HG03064 (cell line): ENCODE measurements around the gene AP1S3.
"Not testable (repeated sequence)": the region's sequence is repeated elsewhere in the genome, so short reads cannot be mapped to it uniquely, and the experiment has no call there.

ENCODE experiments used
- ATAC-seq: cut with Tn5 transposase; IDR thresholded peaks from one replicate; pipeline ENCODE4 v1.9.1; 2021; ENCODE audit warnings: low read depth; ENCODE audit not compliant: unreplicated experiment

The AP1S3 gene

DNA sequence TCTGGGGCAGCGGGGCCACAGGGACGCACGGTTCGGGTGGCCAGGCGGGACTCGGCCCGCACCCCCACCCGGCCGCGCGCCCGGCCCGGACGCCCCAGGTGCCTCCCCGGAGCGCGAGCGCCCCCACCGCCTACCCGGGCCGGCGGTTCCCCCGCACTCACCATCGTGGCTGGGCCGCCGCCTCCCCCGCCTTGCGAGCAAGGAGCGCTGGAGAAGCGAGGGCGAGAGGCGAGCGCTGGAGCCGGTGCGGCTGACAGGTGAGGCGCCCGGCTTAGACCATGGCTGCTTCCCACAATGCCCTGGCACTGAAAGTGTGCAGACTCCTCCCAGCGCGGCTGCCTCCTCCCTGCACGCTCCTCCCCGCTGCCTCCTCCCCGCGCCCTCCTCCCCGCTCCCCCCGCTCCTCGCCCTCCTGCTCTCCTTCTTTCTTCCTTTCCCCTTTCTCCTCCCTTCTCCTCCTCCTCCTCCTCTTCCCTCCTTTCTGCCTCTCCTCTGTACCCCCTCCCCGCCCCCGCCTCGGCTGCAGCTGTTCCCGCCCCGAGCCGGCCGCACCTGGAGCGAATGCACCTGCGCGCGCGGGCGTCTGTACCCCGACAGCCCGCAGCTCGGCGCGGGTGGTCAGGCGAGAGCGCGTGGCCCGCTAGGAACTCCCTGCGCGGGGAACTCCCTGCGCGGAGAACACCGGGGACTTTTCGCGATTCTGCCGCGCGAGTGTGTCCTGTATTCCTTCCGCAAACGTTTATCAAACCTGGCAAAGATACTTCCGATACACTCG, at the start of gene AP1S3:
TSS of gene AP1S3 (minus strand) at position 296 of the 775 bp plus-strand sequence. CDS start at position 164, 132 bp downstream.
- ATAC-seq: peak; percentile 68

DNA sequence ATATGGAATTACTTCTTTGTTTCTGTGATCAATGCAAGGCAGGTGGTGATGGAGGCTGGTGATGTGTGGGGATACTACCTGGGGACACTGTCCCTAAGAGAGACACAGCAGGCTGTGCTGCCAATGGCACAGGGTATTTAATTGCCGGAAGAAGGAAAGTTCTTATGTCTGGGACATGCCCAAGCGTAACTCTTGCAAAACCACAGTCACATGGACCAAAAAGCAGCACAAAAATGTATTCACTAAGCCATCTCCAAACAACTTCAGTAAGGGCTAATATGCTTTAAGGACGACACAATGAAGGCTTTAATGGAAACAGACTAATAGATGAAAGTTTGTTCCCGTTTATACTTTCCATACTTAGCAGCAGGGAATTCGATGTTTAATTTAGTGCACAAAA, 49.7 kb upstream of the AP1S3 start:
- no peak for ATAC-seq

DNA sequence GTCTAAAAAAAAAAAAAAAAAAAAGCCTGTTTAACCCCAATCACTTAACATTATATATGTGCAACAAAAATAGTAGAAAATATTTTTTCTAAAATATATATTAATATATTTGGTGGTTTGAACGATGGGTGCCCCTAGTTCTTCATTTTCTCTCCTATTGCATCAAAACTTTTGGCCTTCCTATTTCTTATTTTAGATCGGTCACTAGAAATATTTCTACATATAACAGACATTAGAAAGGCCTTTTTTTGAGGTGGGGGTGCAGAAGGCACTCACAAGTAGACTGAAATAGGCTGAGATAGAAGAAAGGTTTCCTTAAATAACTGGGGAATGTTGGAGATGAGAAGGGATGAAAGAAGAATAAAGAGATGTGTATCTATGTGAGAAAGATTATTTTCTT, 49.3 kb upstream of the AP1S3 start:
- ATAC-seq: no peak

- ATAC-seq: peak; percentile 64
Observed at GRCh38 chr2:223884399-223884798, 47.0 kb upstream of the AP1S3 start.

DNA sequence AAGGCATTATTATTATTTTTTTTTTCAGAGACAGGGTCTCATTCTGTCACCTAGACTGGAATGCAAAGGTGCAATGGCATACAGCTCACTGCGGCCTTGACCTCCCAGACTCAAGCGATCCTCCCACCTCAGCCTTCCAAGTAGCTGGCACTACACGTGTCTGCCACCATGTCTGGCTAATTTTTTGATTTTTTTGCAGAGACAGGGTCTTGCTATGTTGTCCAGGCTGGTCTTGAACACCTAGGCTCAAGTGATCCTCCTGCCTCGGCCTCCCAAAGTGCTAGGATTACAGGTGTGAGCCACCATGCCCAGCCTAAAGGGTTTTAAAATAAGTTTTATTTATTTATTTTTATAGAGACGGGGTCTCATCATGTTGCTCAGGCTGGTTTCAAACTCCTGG, 45.3 kb upstream of the AP1S3 start:
- ATAC-seq: no peak

DNA sequence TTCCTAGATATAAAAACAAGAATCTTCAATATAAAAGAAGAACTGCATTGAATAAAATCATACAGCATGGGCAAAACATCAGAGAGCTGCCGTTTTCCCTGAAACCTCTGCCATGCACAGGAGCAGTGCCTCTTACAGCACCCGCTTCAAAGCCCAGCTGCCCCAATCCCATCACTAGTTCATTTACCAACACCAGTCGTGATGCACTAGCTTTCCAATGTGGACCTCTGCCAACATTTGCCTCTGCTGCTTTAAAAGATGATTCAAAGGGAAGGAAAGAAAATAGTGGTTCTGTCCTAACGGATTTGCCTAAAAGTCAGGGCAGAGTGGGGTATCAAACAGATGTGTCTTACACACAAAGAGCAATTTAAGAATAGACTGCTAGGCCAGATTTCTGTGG, 43.4 kb upstream of the AP1S3 start:
- ATAC-seq: no peak

DNA sequence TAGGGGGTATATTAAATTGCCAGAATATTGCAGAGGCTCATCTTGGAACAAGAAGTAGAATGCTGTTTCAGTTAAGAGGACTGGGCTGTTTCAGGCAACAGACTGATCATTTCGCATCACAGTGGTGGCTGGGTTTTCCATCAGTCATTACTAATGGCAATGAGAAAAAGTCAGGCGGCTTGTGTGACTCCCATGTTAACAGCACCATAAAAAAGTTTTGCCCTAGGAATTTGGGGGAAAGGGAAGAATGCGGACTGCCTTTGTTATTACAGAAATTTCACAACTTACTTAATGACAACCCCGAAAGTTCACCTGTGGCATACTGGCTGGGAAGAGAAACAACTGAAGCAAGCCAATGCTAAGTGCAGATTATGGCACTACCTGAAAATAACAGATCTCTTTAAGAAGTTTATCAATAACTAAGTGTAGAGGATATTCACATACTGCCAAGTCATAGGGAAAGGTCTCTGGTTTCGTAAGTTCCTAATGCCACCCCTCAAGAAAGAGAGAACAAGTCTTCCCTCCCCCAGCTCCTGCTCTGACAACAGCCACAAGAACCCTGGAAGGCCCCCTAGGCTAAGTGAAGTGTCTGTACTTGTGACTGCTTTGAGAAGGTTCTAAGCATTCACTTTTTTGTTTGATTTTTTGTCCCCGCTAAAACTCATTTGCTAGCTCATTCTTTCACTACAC, 40.5 kb upstream of the AP1S3 start:
- ATAC-seq: no peak

- ATAC-seq: no peak
Observed at GRCh38 chr2:223873672-223874071, 36.3 kb upstream of the AP1S3 start.

GRCh38 chr2:223872772-223873171, 35.4 kb upstream of the AP1S3 start:
- not testable (repeated sequence) for ATAC-seq

GRCh38 chr2:223871661-223872060, 34.3 kb upstream of the AP1S3 start:
- not testable (repeated sequence) for ATAC-seq

DNA sequence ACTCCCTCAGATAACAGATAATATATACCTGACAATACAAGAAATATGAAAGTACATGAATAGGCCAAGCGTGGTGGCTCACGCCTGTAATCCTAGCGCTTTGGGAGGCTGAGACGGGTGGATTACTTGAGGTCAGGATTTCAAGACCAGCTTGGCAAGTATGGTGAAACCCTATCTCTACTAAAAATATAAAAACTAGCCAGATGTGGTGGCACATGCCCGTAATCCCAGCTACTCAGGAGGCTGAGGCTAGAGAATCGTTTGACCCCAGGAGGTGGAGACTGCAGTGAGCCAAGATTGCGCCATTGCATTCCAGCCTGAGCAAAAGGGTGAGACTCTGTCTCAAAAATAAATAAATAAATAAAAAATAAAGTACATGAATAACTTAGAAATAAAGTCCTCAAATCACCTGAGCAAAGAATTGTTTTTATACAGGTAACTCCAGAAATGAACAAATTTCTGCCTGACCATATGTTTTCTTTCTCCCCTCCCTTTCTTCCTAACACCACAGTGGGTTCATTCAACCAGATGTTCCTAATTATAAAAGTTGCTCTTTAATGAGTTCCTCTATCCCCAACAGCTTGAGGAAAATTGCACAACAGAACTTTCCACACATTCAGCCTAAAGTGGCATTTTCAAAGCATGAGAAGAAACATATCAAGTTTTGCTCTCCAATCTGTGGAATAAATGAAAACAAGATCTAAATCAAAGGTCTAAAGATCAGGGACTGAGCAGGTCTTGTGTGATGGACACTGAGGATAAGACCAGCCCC, 33.6 kb upstream of the AP1S3 start:
- ATAC-seq: no peak

DNA sequence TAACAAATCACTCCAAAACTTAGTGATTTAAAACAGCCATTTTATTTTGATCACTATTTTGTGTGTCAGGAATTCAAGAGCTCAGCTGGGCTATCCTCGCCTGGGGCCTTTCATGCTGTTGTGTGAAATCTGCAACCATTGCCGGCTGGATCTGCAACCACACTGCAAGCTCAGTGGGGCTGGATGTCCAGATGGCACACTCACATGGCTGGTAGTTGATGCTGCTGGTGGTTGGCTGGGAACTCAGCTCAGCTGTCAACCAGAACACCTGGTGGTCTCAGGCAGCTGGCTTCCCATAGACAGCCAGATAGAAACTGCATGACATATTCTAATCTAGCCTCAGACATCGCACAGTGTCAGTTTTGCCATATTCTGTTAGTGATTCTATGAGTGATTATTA, 30.6 kb upstream of the AP1S3 start:
- ATAC-seq: peak; percentile 69

GRCh38 chr2:223865907-223866508, 28.6 kb upstream of the AP1S3 start:
- ATAC-seq: no peak

DNA sequence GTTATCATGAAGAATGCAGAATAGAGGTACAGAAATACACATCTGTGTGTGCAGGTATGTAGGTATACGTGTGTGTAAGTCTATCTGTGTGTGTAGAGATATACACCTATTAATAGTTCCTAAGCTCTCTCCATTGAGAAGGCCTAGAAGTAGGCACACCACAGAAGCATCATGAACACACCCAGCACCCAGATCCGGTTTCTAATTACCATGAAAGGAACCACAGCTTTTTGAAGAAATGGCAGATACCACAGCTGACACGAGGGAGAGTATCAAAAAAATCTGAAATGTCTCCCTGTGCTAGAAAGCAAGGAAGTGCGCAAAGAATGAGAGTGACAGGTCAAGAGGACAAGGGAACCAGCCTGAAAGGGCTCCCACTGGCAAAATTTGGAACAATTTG, 27.7 kb upstream of the AP1S3 start:
- no peak for ATAC-seq

GRCh38 chr2:223863491-223863890, 26.1 kb upstream of the AP1S3 start:
- no peak for ATAC-seq

DNA sequence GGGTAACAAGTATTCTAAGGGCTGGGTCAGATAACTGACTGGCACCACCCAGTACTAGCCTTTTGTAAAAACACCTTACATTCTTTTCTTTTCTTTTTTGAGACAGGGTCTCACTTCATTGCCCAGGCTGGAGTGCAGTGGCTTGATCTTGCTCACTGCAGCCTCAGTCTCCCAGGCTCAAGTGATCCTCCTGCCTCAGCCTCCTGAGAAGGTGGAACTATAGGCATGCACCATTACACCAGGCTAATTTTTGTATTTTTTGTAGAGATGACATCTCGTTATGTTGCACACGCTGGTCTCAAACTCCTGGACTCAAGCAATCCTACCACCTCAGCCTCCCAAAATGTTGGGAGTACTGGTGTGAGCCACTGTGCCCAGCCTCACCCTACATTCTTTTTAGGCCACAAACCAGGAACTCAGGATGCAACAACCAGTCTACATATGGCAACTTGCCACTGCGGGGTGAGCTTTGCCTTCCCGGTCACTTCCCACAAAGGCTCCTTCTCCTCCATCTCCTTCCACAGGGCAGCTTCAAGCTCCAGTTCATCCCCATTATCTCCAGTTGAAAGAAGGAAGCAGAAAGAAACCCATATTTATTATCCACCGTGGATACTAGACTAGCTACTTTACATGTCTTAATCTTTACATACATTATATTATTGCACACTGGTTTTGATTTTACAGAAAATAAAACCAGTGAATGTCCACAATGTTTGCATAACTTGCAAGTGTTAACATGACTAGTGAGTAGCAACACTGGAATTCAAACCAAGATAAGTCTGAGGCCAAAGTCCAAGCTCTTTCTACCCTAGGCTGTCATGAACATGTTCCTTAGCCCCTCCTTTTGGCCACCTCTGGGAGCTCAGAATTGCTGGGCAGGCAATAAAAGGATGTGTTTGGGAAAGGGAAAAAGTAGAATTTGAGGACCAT, 23.7 kb upstream of the AP1S3 start:
- no peak for ATAC-seq

- ATAC-seq: no peak
Observed at GRCh38 chr2:223859070-223859469, 21.7 kb upstream of the AP1S3 start.

- ATAC-seq: no peak
Observed at GRCh38 chr2:223856584-223856983, 19.2 kb upstream of the AP1S3 start.

- no peak for ATAC-seq
Observed at GRCh38 chr2:223856021-223856420, 18.6 kb upstream of the AP1S3 start.

GRCh38 chr2:223855426-223855825, 18.0 kb upstream of the AP1S3 start:
- no peak for ATAC-seq
